ENCODE results near the gene ERBIN.
"Not testable (repeated sequence)": the region's sequence is repeated elsewhere in the genome, so short reads cannot be mapped to it uniquely, and the experiment has no call there.

- TF ChIP-seq CTCF (IDR thresholded peaks at IDR 0.05; ENCODE audit: low read depth, low read length, poor library complexity, severe bottlenecking); EZH2phosphoT487 (IDR thresholded peaks at IDR 0.05; ENCODE audit: borderline replicate concordance, low read length): not testable (repeated sequence)
Measured at GRCh38 chr5:66063061-66063460, 136.7 kb downstream of the ERBIN start.
